Mucosa of gallbladder (tissue), 1 donor: ENCODE measurements around the gene DDX1. TPM values are rescaled to one million over a fixed set of nuclear protein-coding genes. Genes with fewer than 3 reads are reported as not detected.
"Not testable (repeated sequence)": the region's sequence is repeated elsewhere in the genome, so short reads cannot be mapped to it uniquely, and the experiment has no call there.

ENCODE experiments used
- DNase-seq: peaks from one replicate; pipeline ENCODE4 v3.0.0-alpha.2; 2020; ENCODE audit warnings: low spot score
- total RNA-seq: library from RNA; stranded (reverse); gene quantifications from one replicate; pipeline ENCODE4 v1.2.1, GENCODE V29; 2021
- donor health status: DM: no; HTN: no; CAD: no.

Gene DDX1
- total RNA-seq, 1 donor from 2014 or later = 69.1 TPM

- DNase-seq = no peak
These were observed 3.8 kb downstream of the DDX1 start for GRCh38 chr2:15595342-15595905.

GRCh38 chr2:15595936-15596335 lies 4.3 kb downstream of the DDX1 start:
- no peak for DNase-seq

- no peak for DNase-seq
These were observed 4.7 kb downstream of the DDX1 start for GRCh38 chr2:15596350-15596749.

- no peak for DNase-seq
These were observed 5.3 kb downstream of the DDX1 start for GRCh38 chr2:15596968-15597367.

- DNase-seq = no peak
These were observed 8.3 kb downstream of the DDX1 start for GRCh38 chr2:15599994-15600393.

- DNase-seq = no peak
These were observed 10.0 kb downstream of the DDX1 start for GRCh38 chr2:15601681-15602080.

- no peak for DNase-seq
These were observed 10.7 kb downstream of the DDX1 start for GRCh38 chr2:15602393-15602792.

- no peak for DNase-seq
These were observed 11.5 kb downstream of the DDX1 start for GRCh38 chr2:15603044-15603765.

- no peak for DNase-seq
These were observed 12.3 kb downstream of the DDX1 start for GRCh38 chr2:15603948-15604347.

- no peak for DNase-seq
These were observed 14.1 kb downstream of the DDX1 start for GRCh38 chr2:15605721-15606120.

- no peak for DNase-seq
These were observed 15.1 kb downstream of the DDX1 start for GRCh38 chr2:15606481-15607441.

- DNase-seq = no peak
These were observed 16.2 kb downstream of the DDX1 start for GRCh38 chr2:15607709-15608391.

GRCh38 chr2:15608392-15608761 lies 16.7 kb downstream of the DDX1 start:
- no peak for DNase-seq

GRCh38 chr2:15609341-15610042 lies 17.8 kb downstream of the DDX1 start:
- DNase-seq = no peak

GRCh38 chr2:15610430-15610952 lies 18.8 kb downstream of the DDX1 start:
- DNase-seq = no peak

- DNase-seq = not testable (repeated sequence)
These were observed 20.4 kb downstream of the DDX1 start for GRCh38 chr2:15612101-15612500.

- no peak for DNase-seq
These were observed 22.2 kb downstream of the DDX1 start for GRCh38 chr2:15613736-15614429.

GRCh38 chr2:15614545-15615300 lies 23.1 kb downstream of the DDX1 start:
- DNase-seq = no peak

- no peak for DNase-seq
These were observed 23.7 kb downstream of the DDX1 start for GRCh38 chr2:15615301-15615920.
